ENCODE data around the gene SMIM44.
A peak's percentile ranks its signal among the peaks of the same experiment; 100 is the strongest.

DNA sequence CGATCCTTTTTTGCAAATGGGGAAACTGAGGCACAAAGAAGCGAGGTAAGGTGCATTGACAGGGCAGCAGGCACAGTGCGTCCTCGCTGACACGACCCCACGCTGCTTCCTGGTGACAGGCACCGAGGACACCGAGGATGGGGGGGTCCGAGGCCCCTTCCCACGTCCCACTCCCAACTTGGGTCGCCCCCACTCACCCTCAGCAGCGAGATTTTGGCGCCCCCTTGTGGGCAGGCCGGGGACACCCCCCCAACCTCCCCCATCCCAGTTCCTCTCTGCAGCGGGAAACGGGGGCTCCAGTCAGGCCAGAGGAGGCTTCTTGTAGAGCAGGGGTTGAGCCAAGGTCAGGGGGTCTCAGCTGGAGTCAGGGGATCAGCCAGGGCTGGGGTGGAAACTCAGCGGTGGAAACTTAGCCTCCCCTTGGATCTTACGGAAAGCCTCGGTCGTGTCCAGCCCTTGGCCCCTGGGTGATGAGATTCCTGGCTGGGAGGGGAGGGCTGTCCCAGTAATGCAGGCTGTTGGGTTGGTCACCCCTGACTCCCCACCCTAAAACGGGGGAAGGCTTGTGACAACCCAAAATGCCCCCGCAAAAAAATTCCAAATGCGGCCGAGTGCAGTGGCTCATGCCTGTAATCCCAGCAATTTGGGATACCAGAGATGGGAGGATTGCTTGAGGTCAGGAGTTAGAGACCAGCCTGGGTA, 11.1 kb downstream of the SMIM44 start:
- TF ChIP-seq, protein P1, sequence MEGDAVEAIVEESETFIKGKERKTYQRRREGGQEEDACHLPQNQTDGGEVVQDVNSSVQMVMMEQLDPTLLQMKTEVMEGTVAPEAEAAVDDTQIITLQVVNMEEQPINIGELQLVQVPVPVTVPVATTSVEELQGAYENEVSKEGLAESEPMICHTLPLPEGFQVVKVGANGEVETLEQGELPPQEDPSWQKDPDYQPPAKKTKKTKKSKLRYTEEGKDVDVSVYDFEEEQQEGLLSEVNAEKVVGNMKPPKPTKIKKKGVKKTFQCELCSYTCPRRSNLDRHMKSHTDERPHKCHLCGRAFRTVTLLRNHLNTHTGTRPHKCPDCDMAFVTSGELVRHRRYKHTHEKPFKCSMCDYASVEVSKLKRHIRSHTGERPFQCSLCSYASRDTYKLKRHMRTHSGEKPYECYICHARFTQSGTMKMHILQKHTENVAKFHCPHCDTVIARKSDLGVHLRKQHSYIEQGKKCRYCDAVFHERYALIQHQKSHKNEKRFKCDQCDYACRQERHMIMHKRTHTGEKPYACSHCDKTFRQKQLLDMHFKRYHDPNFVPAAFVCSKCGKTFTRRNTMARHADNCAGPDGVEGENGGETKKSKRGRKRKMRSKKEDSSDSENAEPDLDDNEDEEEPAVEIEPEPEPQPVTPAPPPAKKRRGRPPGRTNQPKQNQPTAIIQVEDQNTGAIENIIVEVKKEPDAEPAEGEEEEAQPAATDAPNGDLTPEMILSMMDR (conservative IDR thresholded peaks at IDR 0.05 in 1 of 2, IDR thresholded peaks at IDR 0.05 in 1 of 2; ENCODE audit: low read depth in 1 of 2, low read length in 2 of 2): peak; percentile 71 to 78
- no peak for TF ChIP-seq EZH2 (IDR thresholded peaks at IDR 0.05; ENCODE audit: low read length, missing control alignments)
